Measurements from ENCODE around the gene VGLL3.

VGLL3 gene

GRCh38 chr3:87001473-87002098 lies 10.6 kb upstream of the VGLL3 start:
- Histone ChIP-seq H3K9ac (ENCODE audit: low read depth, low read length) (no peak overlapping the region), H3K4me3 (ENCODE audit: low read length) (no peak overlapping the region), H3K4me2 (ENCODE audit: low read length) (no peak overlapping the region), H3K27me3 (ENCODE audit: control insufficient read depth, insufficient read depth, low read length) (no peaks in the 10 kb centered on the region), H3K36me3 (ENCODE audit: insufficient read depth, low read length) (no peaks in the 10 kb centered on the region), H3K4me1 (ENCODE audit: control insufficient read depth, insufficient read depth, low read length) (peaks cover 6% of the 10 kb centered on the region), H3K9me3 (replicated peaks; ENCODE audit: low read length) (no peaks in the 10 kb centered on the region)

GRCh38 chr3:87000940-87001339 lies 10.0 kb upstream of the VGLL3 start:
- Histone ChIP-seq H3K4me2 (ENCODE audit: low read length) (no peak overlapping the region), H3K9me3 (replicated peaks; ENCODE audit: low read length) (no peaks in the 10 kb centered on the region), H3K9ac (ENCODE audit: low read depth, low read length) (no peak overlapping the region)

GRCh38 chr3:86998569-86998968 lies 7.6 kb upstream of the VGLL3 start:
- no peak overlapping the region for H3K4me3 ChIP-seq (ENCODE audit: low read length)
- H3K4me1 ChIP-seq (ENCODE audit: control insufficient read depth, insufficient read depth, low read length): peaks cover 32% of the 10 kb centered on the region
- no peaks in the 10 kb centered on the region for H3K27me3 ChIP-seq (ENCODE audit: control insufficient read depth, insufficient read depth, low read length)
- no peaks in the 10 kb centered on the region for H3K36me3 ChIP-seq (ENCODE audit: insufficient read depth, low read length)
- H3K9me3 ChIP-seq (replicated peaks; ENCODE audit: low read length): no peaks in the 10 kb centered on the region
- no peak overlapping the region for H3K4me2 ChIP-seq (ENCODE audit: low read length)
- H3K9ac ChIP-seq (ENCODE audit: low read depth, low read length): no peak overlapping the region

More at GRCh38 chr3:87000940-87001339, 10.0 kb upstream of the VGLL3 start:
- Histone ChIP-seq H3K27me3 (ENCODE audit: control insufficient read depth, insufficient read depth, low read length) (no peaks in the 10 kb centered on the region), H3K36me3 (ENCODE audit: insufficient read depth, low read length) (no peaks in the 10 kb centered on the region), H3K4me1 (ENCODE audit: control insufficient read depth, insufficient read depth, low read length) (peaks cover 12% of the 10 kb centered on the region), H3K4me3 (ENCODE audit: low read length) (no peak overlapping the region)

- peaks cover 51% of the 10 kb centered on the region for H3K4me1 ChIP-seq (ENCODE audit: control insufficient read depth, insufficient read depth, low read length)
- H3K4me2 ChIP-seq (ENCODE audit: low read length): peak overlapping the region; percentile 54
- no peak overlapping the region for H3K4me3 ChIP-seq (ENCODE audit: low read length)
- no peaks in the 10 kb centered on the region for H3K9me3 ChIP-seq (replicated peaks; ENCODE audit: low read length)
- H3K36me3 ChIP-seq (ENCODE audit: insufficient read depth, low read length): no peaks in the 10 kb centered on the region
- H3K27me3 ChIP-seq (ENCODE audit: control insufficient read depth, insufficient read depth, low read length): no peaks in the 10 kb centered on the region
- no peak overlapping the region for H3K9ac ChIP-seq (ENCODE audit: low read depth, low read length)
Measured at GRCh38 chr3:86996261-86996955, 5.5 kb upstream of the VGLL3 start.

GRCh38 chr3:86995537-86995936 lies 4.6 kb upstream of the VGLL3 start:
- Histone ChIP-seq H3K9me3 (replicated peaks; ENCODE audit: low read length) (no peaks in the 10 kb centered on the region), H3K27me3 (ENCODE audit: control insufficient read depth, insufficient read depth, low read length) (no peaks in the 10 kb centered on the region), H3K9ac (ENCODE audit: low read depth, low read length) (peak overlapping the region; percentile 50), H3K4me3 (ENCODE audit: low read length) (no peak overlapping the region), H3K4me1 (ENCODE audit: control insufficient read depth, insufficient read depth, low read length) (peaks cover 51% of the 10 kb centered on the region), H3K36me3 (ENCODE audit: insufficient read depth, low read length) (no peaks in the 10 kb centered on the region), H3K4me2 (ENCODE audit: low read length) (peak overlapping the region; percentile 54)

GRCh38 chr3:86993704-86994103 lies 2.8 kb upstream of the VGLL3 start:
- peak overlapping the region; percentile 75 for H3K4me2 ChIP-seq (ENCODE audit: low read length)
- no peaks in the 10 kb centered on the region for H3K27me3 ChIP-seq (ENCODE audit: control insufficient read depth, insufficient read depth, low read length)
- peaks cover 51% of the 10 kb centered on the region for H3K4me1 ChIP-seq (ENCODE audit: control insufficient read depth, insufficient read depth, low read length)
- peak overlapping the region; percentile 54 for H3K9ac ChIP-seq (ENCODE audit: low read depth, low read length)
- H3K9me3 ChIP-seq (replicated peaks; ENCODE audit: low read length): no peaks in the 10 kb centered on the region
- H3K4me3 ChIP-seq (ENCODE audit: low read length): peak overlapping the region; percentile 52
- peaks cover 4% of the 10 kb centered on the region for H3K36me3 ChIP-seq (ENCODE audit: insufficient read depth, low read length)

- Histone ChIP-seq H3K36me3 (ENCODE audit: insufficient read depth, low read length) (peaks cover 4% of the 10 kb centered on the region), H3K27me3 (ENCODE audit: control insufficient read depth, insufficient read depth, low read length) (no peaks in the 10 kb centered on the region), H3K4me3 (ENCODE audit: low read length) (peak overlapping the region; percentile 95), H3K4me1 (ENCODE audit: control insufficient read depth, insufficient read depth, low read length) (peaks cover 58% of the 10 kb centered on the region), H3K9ac (ENCODE audit: low read depth, low read length) (peak overlapping the region; percentile 98), H3K9me3 (replicated peaks; ENCODE audit: low read length) (no peaks in the 10 kb centered on the region), H3K4me2 (ENCODE audit: low read length) (peak overlapping the region; percentile 77)
Measured at GRCh38 chr3:86991840-86992435, 989 bp upstream of the VGLL3 start.

- peak overlapping the region; percentile 77 for H3K4me2 ChIP-seq (ENCODE audit: low read length)
- no peaks in the 10 kb centered on the region for H3K27me3 ChIP-seq (ENCODE audit: control insufficient read depth, insufficient read depth, low read length)
- H3K9me3 ChIP-seq (replicated peaks; ENCODE audit: low read length): no peaks in the 10 kb centered on the region
- peak overlapping the region; percentile 98 for H3K9ac ChIP-seq (ENCODE audit: low read depth, low read length)
- peaks cover 58% of the 10 kb centered on the region for H3K4me1 ChIP-seq (ENCODE audit: control insufficient read depth, insufficient read depth, low read length)
- H3K4me3 ChIP-seq (ENCODE audit: low read length): peak overlapping the region; percentile 95
- H3K36me3 ChIP-seq (ENCODE audit: insufficient read depth, low read length): peaks cover 4% of the 10 kb centered on the region
Measured at GRCh38 chr3:86991482-86991815, 500 bp upstream of the VGLL3 start.

GRCh38 chr3:86990012-86990733 lies 776 bp downstream of the VGLL3 start:
- Histone ChIP-seq H3K4me2 (ENCODE audit: low read length) (peak overlapping the region; percentile 77), H3K27me3 (ENCODE audit: control insufficient read depth, insufficient read depth, low read length) (no peaks in the 10 kb centered on the region), H3K4me1 (ENCODE audit: control insufficient read depth, insufficient read depth, low read length) (peaks cover 61% of the 10 kb centered on the region), H3K36me3 (ENCODE audit: insufficient read depth, low read length) (peaks cover 4% of the 10 kb centered on the region), H3K9me3 (replicated peaks; ENCODE audit: low read length) (no peaks in the 10 kb centered on the region), H3K4me3 (ENCODE audit: low read length) (peak overlapping the region; percentile 95), H3K9ac (ENCODE audit: low read depth, low read length) (peak overlapping the region; percentile 98)

- H3K36me3 ChIP-seq (ENCODE audit: insufficient read depth, low read length): peaks cover 4% of the 10 kb centered on the region
- peaks cover 61% of the 10 kb centered on the region for H3K4me1 ChIP-seq (ENCODE audit: control insufficient read depth, insufficient read depth, low read length)
- peak overlapping the region; percentile 95 for H3K4me3 ChIP-seq (ENCODE audit: low read length)
- no peaks in the 10 kb centered on the region for H3K27me3 ChIP-seq (ENCODE audit: control insufficient read depth, insufficient read depth, low read length)
- peak overlapping the region; percentile 98 for H3K9ac ChIP-seq (ENCODE audit: low read depth, low read length)
- no peaks in the 10 kb centered on the region for H3K9me3 ChIP-seq (replicated peaks; ENCODE audit: low read length)
- peak overlapping the region; percentile 77 for H3K4me2 ChIP-seq (ENCODE audit: low read length)
Measured at GRCh38 chr3:86989611-86990010, 1.3 kb downstream of the VGLL3 start.

GRCh38 chr3:86989006-86989405 lies 1.9 kb downstream of the VGLL3 start:
- no peaks in the 10 kb centered on the region for H3K9me3 ChIP-seq (replicated peaks; ENCODE audit: low read length)
- H3K9ac ChIP-seq (ENCODE audit: low read depth, low read length): peak overlapping the region; percentile 98
- H3K4me2 ChIP-seq (ENCODE audit: low read length): peak overlapping the region; percentile 77
- peak overlapping the region; percentile 95 for H3K4me3 ChIP-seq (ENCODE audit: low read length)
- peaks cover 60% of the 10 kb centered on the region for H3K4me1 ChIP-seq (ENCODE audit: control insufficient read depth, insufficient read depth, low read length)
- peaks cover 4% of the 10 kb centered on the region for H3K36me3 ChIP-seq (ENCODE audit: insufficient read depth, low read length)
- no peaks in the 10 kb centered on the region for H3K27me3 ChIP-seq (ENCODE audit: control insufficient read depth, insufficient read depth, low read length)
